Measurements from ENCODE around the gene SALL3.

The SALL3 gene

DNA sequence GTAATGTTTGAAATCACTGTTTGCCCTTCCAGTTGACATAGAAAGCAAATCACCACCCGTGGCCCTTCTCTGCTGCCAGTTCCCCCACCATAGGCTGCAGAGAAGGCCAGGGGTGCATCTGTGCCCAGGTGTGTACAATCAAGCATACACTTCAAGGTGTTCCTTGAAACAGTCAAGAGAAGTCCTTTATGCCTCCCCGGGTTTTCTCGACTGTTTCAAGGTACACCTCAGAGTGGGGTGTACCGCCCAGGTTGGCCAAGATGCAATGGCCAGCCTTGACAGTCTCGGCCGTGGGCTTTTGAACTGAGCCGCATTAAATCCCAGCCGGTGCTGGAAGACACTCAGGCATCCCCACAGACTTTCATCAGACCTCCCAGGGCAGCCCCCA is 68.6 kb downstream of the SALL3 start:
- DNase-seq (ENCODE audit: extremely low spot score, insufficient read length, low read depth), result no peak
- FAIRE-seq, result no peak

DNA sequence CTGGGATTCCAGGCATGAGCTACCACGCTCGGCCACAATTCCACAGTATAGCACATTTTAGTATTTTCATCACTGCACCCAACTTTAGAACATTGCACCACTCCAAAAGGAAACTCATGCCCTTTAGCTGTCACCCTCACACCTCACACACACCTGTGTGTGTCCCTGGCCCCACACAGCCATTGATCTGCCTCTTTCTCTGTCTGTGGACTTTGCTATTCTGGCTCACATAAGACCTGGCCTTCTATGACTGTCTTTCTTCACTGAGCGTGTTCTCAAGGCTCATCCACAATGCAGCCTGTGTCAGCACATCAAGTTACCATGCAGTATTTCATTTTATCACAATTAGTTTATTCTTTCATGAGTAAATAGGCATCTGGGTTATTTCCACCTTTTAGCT is 69.9 kb downstream of the SALL3 start:
- FAIRE-seq, result no peak
- DNase-seq (ENCODE audit: extremely low spot score, insufficient read length, low read depth), result no peak
